Neural progenitor cell (in vitro differentiated cells): Measurements from ENCODE around the gene MEIS2. TPM values are rescaled to one million over a fixed set of nuclear protein-coding genes. Genes with fewer than 3 reads are reported as not detected.

Experiments used
- DNase-seq: peaks from one replicate; pipeline ENCODE4 v3.0.0-alpha.2; 2016; ENCODE audit warnings: low spot score
- H2AFZ ChIP-seq: fragments of 200-600 bp; sonication (generic); replicated peaks from 2 replicates; pipeline ENCODE4 v1.6.1; 2016; ENCODE audit warnings: antibody characterized with exemption
- H3F3A ChIP-seq: fragments of 200-600 bp; sonication (generic); 2 replicates; pipeline ENCODE4 v1.6.1; 2016; ENCODE audit warnings: antibody characterized with exemption, low read depth
- H3K27ac ChIP-seq: fragments of 200-600 bp; sonication (generic); 2 replicates; pipeline ENCODE4 v1.5.1; 2016; ENCODE audit warnings: mild to moderate bottlenecking
- H3K27me3 ChIP-seq: fragments of 200-600 bp; sonication (generic); 2 replicates; pipeline ENCODE4 v1.6.1; 2016; ENCODE audit warnings: mild to moderate bottlenecking, moderate library complexity
- H3K36me3 ChIP-seq: fragments of 200-600 bp; sonication (generic); 2 replicates; pipeline ENCODE4 v1.5.1; 2016
- H3K4me1 ChIP-seq: fragments of 200-600 bp; sonication (generic); 2 replicates; pipeline ENCODE4 v1.6.1; 2016; ENCODE audit warnings: mixed run types
- H3K4me2 ChIP-seq: fragments of 200-600 bp; sonication (generic); 2 replicates; pipeline ENCODE4 v1.6.1; 2016
- H3K4me3 ChIP-seq: fragments of 200-600 bp; sonication (generic); 2 replicates; pipeline ENCODE4 v1.5.1; 2016
- H3K79me2 ChIP-seq: fragments of 200-600 bp; sonication (generic); 2 replicates; pipeline ENCODE4 v1.6.1; 2016; ENCODE audit warnings: low read depth
- H3K9ac ChIP-seq: fragments of 200-600 bp; sonication (generic); 2 replicates; pipeline ENCODE4 v1.6.1; 2016
- H3K9me3 ChIP-seq: fragments of 200-600 bp; sonication (generic); 2 replicates; pipeline ENCODE4 v1.5.1; 2016; ENCODE audit warnings: low read depth
- H4K20me1 ChIP-seq: fragments of 200-600 bp; sonication (generic); 2 replicates; pipeline ENCODE4 v1.6.1; 2016; ENCODE audit warnings: low read depth
- H3K27ac Mint-ChIP-seq: 3 replicates; pipeline ENCODE4 v1.8.0; 2021; ENCODE audit warnings: mixed read lengths
- H3K27me3 Mint-ChIP-seq: 2 replicates; pipeline ENCODE4 v1.8.0; 2022; ENCODE audit warnings: low read depth, mild to moderate bottlenecking, inconsistent platforms, moderate library complexity, mixed read lengths; ENCODE audit not compliant: insufficient read depth
- H3K36me3 Mint-ChIP-seq: 3 replicates; pipeline ENCODE4 v1.8.0; 2021; ENCODE audit warnings: mixed read lengths
- H3K4me1 Mint-ChIP-seq: 3 replicates; pipeline ENCODE4 v1.8.0; 2021; ENCODE audit warnings: mixed read lengths
- H3K4me3 Mint-ChIP-seq: 3 replicates; pipeline ENCODE4 v1.8.0; 2021; ENCODE audit warnings: mild to moderate bottlenecking, moderate library complexity, mixed read lengths
- H3K9me3 Mint-ChIP-seq: 3 replicates; pipeline ENCODE4 v1.8.0; 2020; ENCODE audit warnings: mixed read lengths
- EZH2 ChIP-seq: fragments of 200-600 bp; sonication (generic); IDR thresholded peaks from 2 replicates; pipeline ENCODE4 v1.6.1; 2017; ENCODE audit warnings: antibody characterized with exemption, mild to moderate bottlenecking, moderate library complexity
- EZH2phosphoT487 ChIP-seq: fragments of 200-600 bp; sonication (generic); IDR thresholded peaks from 2 replicates; pipeline ENCODE4 v1.6.1; 2017; ENCODE audit warnings: antibody characterized with exemption
- total RNA-seq: library from RNA; depleted of rRNA; stranded (reverse); fragments of >200 nt; gene quantifications from 2 replicates; pipeline ENCODE4 v1.2.3, GENCODE V29; 2015; ENCODE audit warnings: low replicate concordance
- TF ChIP-seq, protein P1 (sequence below): fragments of 200-600 bp; sonication (generic); IDR thresholded peaks from 2 replicates; pipeline ENCODE4 v1.5.1; 2017; ENCODE audit warnings: antibody characterized with exemption, mild to moderate bottlenecking

Gene MEIS2
- total RNA-seq, 1 donor from 2014 or later: 18.3 TPM

DNA sequence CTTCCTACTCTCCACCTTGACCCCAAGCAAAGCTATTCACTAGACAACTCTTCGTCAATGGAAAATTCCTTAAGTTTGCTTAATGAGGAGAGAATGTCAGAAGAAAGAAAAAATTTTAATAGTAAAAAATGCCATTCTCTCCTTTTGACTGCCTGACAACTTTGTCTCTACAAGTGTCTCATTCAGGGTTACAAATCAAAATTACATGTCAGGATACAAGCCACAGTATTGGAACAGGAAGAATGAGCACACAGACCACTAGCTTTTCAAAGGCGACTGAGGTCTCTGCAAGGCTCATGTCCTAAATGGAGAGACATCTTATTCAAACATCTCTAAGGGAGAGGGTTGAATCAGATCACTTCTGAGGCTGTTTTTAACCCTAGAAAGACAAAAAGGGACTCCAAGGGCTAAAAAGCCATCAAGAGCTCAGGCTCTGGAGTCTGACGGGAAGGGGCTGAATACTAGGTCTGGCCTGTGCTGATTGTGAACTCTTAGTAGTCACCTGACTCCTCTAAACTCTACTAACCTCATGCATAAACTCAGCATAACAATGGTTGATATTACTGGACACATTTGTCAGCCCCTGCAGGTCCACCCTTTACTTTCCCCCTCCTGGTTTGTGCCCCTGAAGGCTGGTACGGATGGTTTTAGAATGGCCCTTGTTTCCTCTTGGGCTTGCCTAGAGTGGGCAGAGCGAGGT, 12.8 kb upstream of the MEIS2 start:
- Histone ChIP-seq H3K4me1 (peaks cover 23% of the 10 kb centered on the region), H4K20me1 (peaks cover 34% of the 10 kb centered on the region), H3F3A (peaks cover 34% of the 10 kb centered on the region), H2AFZ (no peak overlapping the region), H3K36me3 (no peaks in the 10 kb centered on the region), H3K4me2 (no peak overlapping the region), H3K27me3 (peaks cover 65% of the 10 kb centered on the region), H3K4me3 (no peak overlapping the region), H3K79me2 (no peaks in the 10 kb centered on the region), H3K9me3 (no peaks in the 10 kb centered on the region), H3K9ac (no peak overlapping the region), H3K27ac (no peak overlapping the region)
- Mint-ChIP-seq H3K9me3 (no peaks in the 10 kb centered on the region), H3K36me3 (no peaks in the 10 kb centered on the region), H3K27ac (no peak overlapping the region), H3K27me3 (peaks cover 46% of the 10 kb centered on the region), H3K4me3 (no peak overlapping the region), H3K4me1 (peaks cover 27% of the 10 kb centered on the region)
- TF ChIP-seq EZH2phosphoT487: no peak
- no peak for TF ChIP-seq EZH2
- TF ChIP-seq, protein P1, sequence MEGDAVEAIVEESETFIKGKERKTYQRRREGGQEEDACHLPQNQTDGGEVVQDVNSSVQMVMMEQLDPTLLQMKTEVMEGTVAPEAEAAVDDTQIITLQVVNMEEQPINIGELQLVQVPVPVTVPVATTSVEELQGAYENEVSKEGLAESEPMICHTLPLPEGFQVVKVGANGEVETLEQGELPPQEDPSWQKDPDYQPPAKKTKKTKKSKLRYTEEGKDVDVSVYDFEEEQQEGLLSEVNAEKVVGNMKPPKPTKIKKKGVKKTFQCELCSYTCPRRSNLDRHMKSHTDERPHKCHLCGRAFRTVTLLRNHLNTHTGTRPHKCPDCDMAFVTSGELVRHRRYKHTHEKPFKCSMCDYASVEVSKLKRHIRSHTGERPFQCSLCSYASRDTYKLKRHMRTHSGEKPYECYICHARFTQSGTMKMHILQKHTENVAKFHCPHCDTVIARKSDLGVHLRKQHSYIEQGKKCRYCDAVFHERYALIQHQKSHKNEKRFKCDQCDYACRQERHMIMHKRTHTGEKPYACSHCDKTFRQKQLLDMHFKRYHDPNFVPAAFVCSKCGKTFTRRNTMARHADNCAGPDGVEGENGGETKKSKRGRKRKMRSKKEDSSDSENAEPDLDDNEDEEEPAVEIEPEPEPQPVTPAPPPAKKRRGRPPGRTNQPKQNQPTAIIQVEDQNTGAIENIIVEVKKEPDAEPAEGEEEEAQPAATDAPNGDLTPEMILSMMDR: no peak
- no peak for DNase-seq

DNA sequence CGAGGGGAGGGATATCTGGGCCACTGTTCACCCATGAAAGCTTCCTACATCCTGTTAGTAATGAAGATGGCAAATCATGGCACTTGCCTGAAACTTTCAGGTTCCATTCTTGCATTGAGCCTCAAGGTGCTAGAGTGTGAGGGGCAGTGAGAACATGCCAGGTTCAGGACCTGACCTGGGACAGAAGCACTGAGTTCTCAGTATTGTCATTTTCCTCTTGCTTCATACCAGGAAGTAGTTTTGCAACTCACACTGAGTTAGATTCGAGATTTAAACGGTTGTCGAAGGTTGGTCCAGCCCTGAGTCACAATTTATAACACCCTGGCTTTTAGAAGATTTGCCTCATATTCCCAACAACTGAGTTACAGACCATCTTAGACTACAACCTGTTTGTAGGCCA, 11.8 kb upstream of the MEIS2 start:
- H3K36me3 ChIP-seq: no peaks in the 10 kb centered on the region
- no peak overlapping the region for H3K27ac Mint-ChIP-seq

DNA sequence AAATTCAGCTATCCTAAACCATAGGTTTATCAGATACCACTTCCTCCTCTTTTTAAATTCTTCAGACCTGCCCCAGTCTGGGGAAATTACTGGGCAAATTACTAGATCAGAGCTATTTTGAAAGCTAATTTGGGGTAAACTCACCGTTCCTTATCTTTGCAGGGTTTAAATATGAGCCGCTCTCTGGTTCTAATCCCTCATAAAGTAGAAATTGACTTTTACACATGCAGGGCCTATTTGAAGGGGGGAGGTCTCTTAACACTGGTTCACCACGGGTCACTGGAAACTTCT, 11.0 kb upstream of the MEIS2 start:
- H3K4me1 Mint-ChIP-seq: peaks cover 34% of the 10 kb centered on the region
- H3K4me3 Mint-ChIP-seq: peak overlapping the region; percentile 78

More for the DNA sequence above, 11.8 kb upstream of the MEIS2 start:
- Histone ChIP-seq H3K9ac (no peak overlapping the region), H3K79me2 (no peaks in the 10 kb centered on the region), H2AFZ (no peak overlapping the region), H3F3A (peaks cover 44% of the 10 kb centered on the region), H3K4me3 (no peak overlapping the region), H3K4me2 (no peak overlapping the region), H3K9me3 (no peaks in the 10 kb centered on the region), H3K27ac (no peak overlapping the region), H4K20me1 (peaks cover 44% of the 10 kb centered on the region), H3K4me1 (peaks cover 32% of the 10 kb centered on the region), H3K27me3 (peaks cover 75% of the 10 kb centered on the region)
- TF ChIP-seq EZH2phosphoT487: no peak
- H3K27me3 Mint-ChIP-seq: peaks cover 56% of the 10 kb centered on the region
- no peak for DNase-seq
- H3K36me3 Mint-ChIP-seq: no peaks in the 10 kb centered on the region
- no peaks in the 10 kb centered on the region for H3K9me3 Mint-ChIP-seq
- H3K4me3 Mint-ChIP-seq: no peak overlapping the region
- H3K4me1 Mint-ChIP-seq: peaks cover 30% of the 10 kb centered on the region

More for the DNA sequence above, 11.0 kb upstream of the MEIS2 start:
- no peak overlapping the region for H3K27ac ChIP-seq
- Mint-ChIP-seq H3K9me3 (no peaks in the 10 kb centered on the region), H3K36me3 (no peaks in the 10 kb centered on the region), H3K27ac (no peak overlapping the region), H3K27me3 (peaks cover 64% of the 10 kb centered on the region)
- H3K9ac ChIP-seq: no peak overlapping the region
- peaks cover 33% of the 10 kb centered on the region for H3K4me1 ChIP-seq
- H3K4me3 ChIP-seq: no peak overlapping the region
- no peak for DNase-seq
- peaks cover 46% of the 10 kb centered on the region for H4K20me1 ChIP-seq
- no peak for TF ChIP-seq EZH2
- TF ChIP-seq EZH2phosphoT487: no peak
- TF ChIP-seq, protein P1: no peak
- H3K4me2 ChIP-seq: peak overlapping the region; percentile 66
- peaks cover 77% of the 10 kb centered on the region for H3K27me3 ChIP-seq
- no peak overlapping the region for H2AFZ ChIP-seq
- H3F3A ChIP-seq: peaks cover 52% of the 10 kb centered on the region
- H3K79me2 ChIP-seq: no peaks in the 10 kb centered on the region
- H3K9me3 ChIP-seq: no peaks in the 10 kb centered on the region
- H3K36me3 ChIP-seq: no peaks in the 10 kb centered on the region
